HepG2 (cell line): ENCODE data around the gene CNTRL. TPM values are rescaled to one million over a fixed set of nuclear protein-coding genes. Genes with fewer than 3 reads are reported as not detected.

ENCODE experiments used
- ATAD3A ChIP-seq: sonication (generic); formaldehyde crosslinking; IDR thresholded peaks from 2 replicates; pipeline ENCODE4 v1.4.0; 2020; ENCODE audit warnings: missing genetic modification reagents
- ELF1 ChIP-seq: sonication (generic); formaldehyde crosslinking; IDR thresholded peaks from 2 replicates; pipeline ENCODE4 v1.4.0; 2020; ENCODE audit warnings: missing genetic modification reagents
- HES4 ChIP-seq: sonication (generic); formaldehyde crosslinking; IDR thresholded peaks from 2 replicates; pipeline ENCODE4 v1.9.0; 2021; ENCODE audit warnings: mild to moderate bottlenecking, missing genetic modification reagents, borderline replicate concordance
- HNRNPLL ChIP-seq: fragments of 200-400 bp; formaldehyde crosslinking; IDR thresholded peaks from 2 replicates; pipeline ENCODE4 v1.6.1; 2017; ENCODE audit warnings: mild to moderate bottlenecking, low read depth, low read length; ENCODE audit not compliant: poor library complexity, severe bottlenecking
- JUND ChIP-seq: sonication (generic); formaldehyde crosslinking; IDR thresholded peaks from 2 replicates; pipeline ENCODE4 v1.8.0; 2022; ENCODE audit warnings: mild to moderate bottlenecking, missing genetic modification reagents
- MEF2D ChIP-seq: sonication (generic); formaldehyde crosslinking; IDR thresholded peaks from 2 replicates; pipeline ENCODE4 v1.5.1; 2020; ENCODE audit warnings: mild to moderate bottlenecking, missing genetic modification reagents
- NR2F1 ChIP-seq, 2 experiments: fragments of 450-650 bp in 1 of 2; formaldehyde crosslinking in 1 of 2; IDR thresholded peaks; 2 replicates each; pipeline versions ENCODE4 v1.5.0 to v1.6.1; 2016 to 2020; ENCODE audit warnings: mild to moderate bottlenecking in 1 of 2, missing compliant biosample characterization in 1 of 2, missing genetic modification reagents in 1 of 2, moderate library complexity in 1 of 2
- POLR2G ChIP-seq: fragments of 200-400 bp; formaldehyde crosslinking; IDR thresholded peaks from 2 replicates; pipeline ENCODE4 v1.6.1; 2018; ENCODE audit warnings: mild to moderate bottlenecking, low read depth, low read length, moderate library complexity
- PRDM15 ChIP-seq: sonication (generic); formaldehyde crosslinking; IDR thresholded peaks from 2 replicates; pipeline ENCODE4 v1.4.0; 2020; ENCODE audit warnings: missing genetic modification reagents
- SIN3A ChIP-seq: IDR thresholded peaks from 2 replicates; pipeline ENCODE4 v1.6.1; 2011; ENCODE audit warnings: low read depth, mild to moderate bottlenecking, control low read depth, low read length, borderline replicate concordance
- TFE3 ChIP-seq: IDR thresholded peaks from 2 replicates; pipeline ENCODE4 v1.6.1; 2016
- THAP8 ChIP-seq: sonication (generic); formaldehyde crosslinking; IDR thresholded peaks from 2 replicates; pipeline ENCODE4 v1.5.1; 2020; ENCODE audit warnings: missing genetic modification reagents, mild to moderate bottlenecking, borderline replicate concordance
- ZFP62 ChIP-seq: sonication (generic); formaldehyde crosslinking; IDR thresholded peaks from 2 replicates; pipeline ENCODE4 v1.4.0; 2020; ENCODE audit warnings: missing genetic modification reagents
- ZNF326 ChIP-seq: sonication (generic); formaldehyde crosslinking; IDR thresholded peaks from 2 replicates; pipeline ENCODE4 v1.4.0; 2020; ENCODE audit warnings: missing genetic modification reagents, borderline replicate concordance
- ZNF350 ChIP-seq: sonication (generic); formaldehyde crosslinking; IDR thresholded peaks from 2 replicates; pipeline ENCODE4 v1.4.0; 2020; ENCODE audit warnings: mild to moderate bottlenecking, low read depth, missing genetic modification reagents, borderline replicate concordance
- ZNF549 ChIP-seq: sonication (generic); formaldehyde crosslinking; IDR thresholded peaks from 2 replicates; pipeline ENCODE4 v1.5.0; 2020; ENCODE audit warnings: missing genetic modification reagents
- ZNF660 ChIP-seq: sonication (generic); formaldehyde crosslinking; IDR thresholded peaks from 2 replicates; pipeline ENCODE4 v1.5.1; 2020; ENCODE audit warnings: mild to moderate bottlenecking, low read depth, missing genetic modification reagents, borderline replicate concordance
- ZNF687 ChIP-seq: sonication (generic); formaldehyde crosslinking; IDR thresholded peaks from 2 replicates; pipeline ENCODE4 v1.5.1; 2020; ENCODE audit warnings: mild to moderate bottlenecking, missing genetic modification reagents, moderate library complexity
- polyA plus RNA-seq, 8 experiments: library from polyadenylated mRNA; depleted of rRNA in 3 of 8; stranded (reverse) in 7 of 8; unstranded in 1 of 8; fragments of >200 nt; fragmentation: Illumina TruSeq in 4 of 8; extraction: Trizol in 4 of 8; gene quantifications; 2 replicates each; pipeline versions ENCODE4 v1.2.1 to v1.2.3, GENCODE V29; 2011 to 2016; ENCODE audit warnings: low read depth in 4 of 8, missing spikeins in 1 of 8, mixed read lengths in 1 of 8; ENCODE audit not compliant: insufficient read depth in 1 of 8
- total RNA-seq, 5 experiments: library from RNA; depleted of rRNA; stranded (reverse); fragments of >200 nt; fragmentation: Illumina TruSeq; extraction: Trizol; gene quantifications; 2 replicates each; pipeline ENCODE4 v1.2.3, GENCODE V29; 2016; ENCODE audit warnings: low read depth in 1 of 5

Gene CNTRL
- total and polyA plus RNA-seq, 2 of the 13 experiments (the other 11 are each of a cell fraction or from before 2014, with no cell fraction given): 7.5 to 11.8 TPM

- TF ChIP-seq ELF1: peak; percentile 67
- peak; percentile 96 for TF ChIP-seq HES4 (CRISPR knock-in tag)
- TF ChIP-seq ATAD3A (CRISPR knock-in tag): no peak; the same call in 1 of the 2 replicates
- peak; percentile 98 for TF ChIP-seq THAP8
- TF ChIP-seq ZNF350 (CRISPR knock-in tag): peak; percentile 98
- TF ChIP-seq HNRNPLL: peak; percentile 65
- no peak for TF ChIP-seq NR2F1 (CRISPR knock-in tag; IDR thresholded peaks at IDR 0.05)
- peak; percentile 67 for TF ChIP-seq POLR2G
- no peak for TF ChIP-seq ZFP62
- TF ChIP-seq ZNF687 (CRISPR knock-in tag): peak; percentile 100
- TF ChIP-seq JUND (CRISPR knock-in tag): no peak; the same call in none of the 2 replicates
- peak; percentile 73; the same call in 1 of the 2 replicates for TF ChIP-seq SIN3A
- TF ChIP-seq ZNF549 (CRISPR knock-in tag): no peak
- peak; percentile 95 for TF ChIP-seq MEF2D (CRISPR knock-in tag)
- TF ChIP-seq ZNF326 (CRISPR knock-in tag): no peak
- no peak for TF ChIP-seq ZNF660 (CRISPR knock-in tag)
- TF ChIP-seq PRDM15 (CRISPR knock-in tag): peak; percentile 72; the same call in 1 of the 2 replicates
- peak; percentile 75 for TF ChIP-seq TFE3 (CRISPR knock-in tag)
Measured at GRCh38 chr9:121074370-121075250, at the start of gene CNTRL (continued).
